Activated T-cell treated with anti-CD3 and anti-CD28 coated beads, Interleukin-2, amount 50 U/mL, for 1 hour (primary cell): ENCODE measurements around the gene CFAP99.
"Not testable (repeated sequence)": the region's sequence is repeated elsewhere in the genome, so short reads cannot be mapped to it uniquely, and the experiment has no call there.

Experiments used
- DNase-seq: peaks from one replicate; pipeline ENCODE4 v3.0.0-alpha.2; 2020

Gene CFAP99

DNA sequence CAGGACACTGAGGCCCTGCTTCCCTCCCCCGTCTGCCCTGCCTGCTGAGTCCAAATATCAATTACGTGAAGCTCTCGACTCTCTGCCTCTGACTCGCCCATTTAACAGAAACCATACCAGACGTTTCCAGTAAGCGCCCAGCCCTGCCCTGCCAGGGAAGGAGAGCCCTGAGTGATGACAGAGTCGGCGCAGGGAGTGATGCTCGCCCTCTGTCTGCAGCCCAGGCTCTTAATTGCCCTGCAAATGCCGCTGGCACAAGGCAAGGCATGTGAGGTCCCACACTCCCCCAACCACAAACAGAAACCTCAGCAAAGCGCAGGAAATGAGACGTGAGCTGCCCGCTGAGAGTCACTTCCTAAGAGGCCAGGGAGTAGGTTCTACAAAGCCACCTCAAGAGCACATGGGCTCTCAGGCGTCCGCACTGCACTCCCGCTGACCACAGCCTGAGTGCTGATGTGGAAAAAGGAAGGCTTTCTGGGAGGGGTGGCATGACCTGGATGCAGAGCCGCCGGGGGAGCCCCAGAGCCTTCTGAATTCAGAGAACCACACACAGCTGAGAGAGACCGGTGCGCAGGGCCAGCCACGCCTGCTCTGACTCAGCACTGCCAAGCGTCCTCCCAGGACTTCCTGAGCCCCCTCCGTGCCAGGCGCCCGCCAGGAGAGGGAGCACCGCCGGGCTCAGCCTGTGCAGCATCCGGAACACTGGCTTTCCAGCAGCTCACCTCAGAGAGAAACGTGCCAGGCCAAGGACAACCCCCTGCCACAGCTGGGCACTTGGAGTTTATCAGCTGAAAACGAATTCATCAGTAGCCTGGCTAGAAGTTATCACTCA is 5.7 kb upstream of the CFAP99 start:
- DNase-seq = peak; percentile 85

DNA sequence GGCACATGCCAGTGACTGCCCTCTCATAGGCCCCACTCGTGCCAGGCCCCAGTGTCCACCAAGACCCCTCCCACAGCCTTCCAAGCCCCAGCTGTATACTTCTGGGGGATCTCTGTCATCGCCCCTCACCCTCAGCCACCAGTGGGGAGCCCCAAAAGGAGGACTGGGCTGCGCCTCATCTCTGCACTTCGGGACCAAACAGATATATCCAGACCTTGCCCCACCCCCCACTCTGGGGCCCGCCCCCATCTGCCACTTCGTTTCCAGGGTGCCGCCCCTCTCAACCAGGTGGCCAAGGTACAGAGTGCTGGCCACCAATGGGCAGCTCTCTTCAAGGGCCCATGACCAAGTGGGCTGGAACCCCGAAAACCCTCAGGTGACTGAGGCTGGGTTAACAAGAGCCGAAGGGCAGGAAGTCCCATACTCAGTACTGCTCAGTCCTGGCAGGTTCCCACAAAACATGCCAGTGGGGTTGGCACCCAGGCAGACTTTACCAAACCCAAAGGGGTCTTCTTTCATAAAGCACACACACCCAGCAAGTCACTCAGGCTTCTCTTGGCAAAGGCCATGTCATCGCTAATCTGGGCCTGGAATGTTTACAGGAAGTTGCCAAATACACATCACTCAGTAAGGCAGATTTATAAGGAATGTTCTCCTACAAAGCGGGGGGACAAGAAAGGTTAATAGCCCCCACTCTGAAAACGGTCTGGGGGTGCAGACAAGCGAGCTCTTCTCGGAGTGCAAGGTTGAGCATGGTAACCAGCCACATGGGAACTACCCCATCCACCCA is 4.7 kb upstream of the CFAP99 start:
- peak; percentile 43 for DNase-seq

DNA sequence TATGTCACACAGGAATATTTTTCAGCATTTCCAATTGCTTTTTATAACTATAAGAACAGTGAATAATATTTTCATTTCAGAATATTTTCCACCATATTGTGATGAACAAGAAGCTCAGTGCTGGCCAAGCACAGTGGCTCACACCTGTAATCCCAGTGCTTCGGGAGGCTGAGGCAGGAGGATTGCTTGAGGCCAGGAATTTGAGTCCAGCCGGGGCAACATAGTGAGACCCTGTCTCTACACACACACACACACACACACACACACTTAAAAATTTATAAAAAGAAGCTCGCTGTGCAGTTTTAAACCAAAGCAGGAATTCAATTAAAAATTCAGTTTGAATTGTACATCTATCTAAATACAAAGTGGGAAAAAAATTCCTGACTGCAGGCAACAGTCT is 3.5 kb upstream of the CFAP99 start:
- no peak for DNase-seq

DNA sequence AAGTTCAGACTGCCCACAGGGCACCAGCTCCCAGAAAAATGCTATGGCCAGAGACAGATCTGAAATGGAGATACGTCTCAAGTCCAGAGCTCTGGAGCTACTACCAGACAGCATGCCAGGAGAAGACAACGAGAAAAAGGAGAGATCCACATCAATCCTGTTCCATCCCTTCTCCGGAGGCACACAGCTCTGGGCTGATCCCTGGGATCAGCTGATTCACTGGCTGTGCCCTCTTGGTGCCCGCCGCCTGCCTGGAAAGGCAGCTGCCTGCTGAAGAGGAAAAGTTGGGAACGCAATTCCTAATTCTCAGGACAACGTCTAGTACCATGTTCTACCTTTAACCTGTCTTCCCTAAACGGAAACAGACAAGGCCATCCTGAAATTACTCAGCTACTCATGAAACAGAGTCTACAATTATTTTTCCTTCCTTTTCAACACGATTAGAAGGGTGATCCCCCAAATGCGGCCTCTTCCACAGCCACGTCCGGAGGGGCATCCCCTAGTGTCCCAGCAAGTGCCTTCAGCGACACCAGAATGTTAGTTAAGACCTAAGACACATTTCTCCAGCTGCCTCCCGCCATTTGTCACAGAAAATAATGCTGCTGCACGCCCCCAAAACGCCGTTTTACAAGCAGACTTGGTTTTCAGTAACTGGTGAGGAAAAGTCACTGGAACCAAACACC is 2.7 kb upstream of the CFAP99 start:
- no peak for DNase-seq

DNA sequence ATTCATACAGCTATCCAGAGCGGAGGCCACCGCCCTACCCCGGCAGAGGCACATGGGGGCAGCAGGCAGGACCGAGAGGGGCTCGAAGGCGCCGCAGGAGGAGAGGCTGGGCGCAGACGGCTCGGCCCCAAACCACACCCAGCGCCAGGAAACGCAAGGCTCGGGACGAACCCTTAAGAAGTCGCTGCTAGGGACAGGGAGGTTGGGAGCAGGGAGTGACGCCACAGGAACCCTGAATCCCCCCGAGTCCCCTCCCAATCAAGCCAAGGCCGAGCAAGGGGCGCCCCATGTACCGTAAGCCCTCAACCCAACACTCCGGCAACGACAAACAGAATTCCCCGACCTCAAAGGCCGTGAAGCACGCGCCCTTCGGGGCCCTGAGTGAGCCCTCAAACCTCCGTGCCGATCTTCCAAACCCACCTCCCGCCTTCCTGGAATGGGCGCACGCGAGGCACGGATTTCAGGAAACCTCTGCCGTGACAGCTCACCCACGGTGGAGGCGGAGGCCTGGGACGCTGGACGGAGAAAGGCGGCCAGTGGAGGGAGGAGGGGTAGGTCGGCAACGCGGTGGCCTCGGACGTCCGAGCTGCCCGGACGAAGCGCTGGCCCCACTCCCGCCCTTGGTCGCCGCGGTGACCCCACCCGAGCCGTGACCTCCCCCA is 2.1 kb upstream of the CFAP99 start:
- DNase-seq = peak; percentile 43

DNA sequence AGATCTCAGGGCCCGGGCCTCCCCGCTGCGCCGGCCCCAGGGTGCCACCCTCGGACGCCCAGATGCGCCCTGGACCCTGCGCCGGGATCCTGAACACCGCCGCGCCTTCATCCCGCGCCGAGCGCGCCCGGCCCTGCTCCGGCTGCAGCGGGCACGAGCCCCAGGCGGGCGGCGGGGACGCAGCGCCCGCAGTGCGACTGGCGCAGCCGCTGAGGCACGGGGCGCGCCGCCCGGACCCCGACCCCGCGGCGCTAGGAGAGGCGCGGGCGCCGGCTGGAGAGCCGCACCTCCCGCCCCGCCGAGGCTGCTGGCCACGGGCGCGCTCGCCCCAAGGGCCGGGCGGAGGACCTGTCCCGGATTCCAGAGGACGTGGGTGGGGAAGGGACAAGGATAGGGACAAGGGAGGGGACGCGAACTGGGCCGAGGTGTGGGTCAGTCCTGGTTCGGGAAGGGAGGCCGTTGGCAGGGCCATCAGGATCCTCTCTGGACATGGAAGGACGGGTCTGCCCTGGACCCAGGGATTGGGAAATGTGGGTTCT is 1.5 kb upstream of the CFAP99 start:
- DNase-seq = peak; percentile 53

DNA sequence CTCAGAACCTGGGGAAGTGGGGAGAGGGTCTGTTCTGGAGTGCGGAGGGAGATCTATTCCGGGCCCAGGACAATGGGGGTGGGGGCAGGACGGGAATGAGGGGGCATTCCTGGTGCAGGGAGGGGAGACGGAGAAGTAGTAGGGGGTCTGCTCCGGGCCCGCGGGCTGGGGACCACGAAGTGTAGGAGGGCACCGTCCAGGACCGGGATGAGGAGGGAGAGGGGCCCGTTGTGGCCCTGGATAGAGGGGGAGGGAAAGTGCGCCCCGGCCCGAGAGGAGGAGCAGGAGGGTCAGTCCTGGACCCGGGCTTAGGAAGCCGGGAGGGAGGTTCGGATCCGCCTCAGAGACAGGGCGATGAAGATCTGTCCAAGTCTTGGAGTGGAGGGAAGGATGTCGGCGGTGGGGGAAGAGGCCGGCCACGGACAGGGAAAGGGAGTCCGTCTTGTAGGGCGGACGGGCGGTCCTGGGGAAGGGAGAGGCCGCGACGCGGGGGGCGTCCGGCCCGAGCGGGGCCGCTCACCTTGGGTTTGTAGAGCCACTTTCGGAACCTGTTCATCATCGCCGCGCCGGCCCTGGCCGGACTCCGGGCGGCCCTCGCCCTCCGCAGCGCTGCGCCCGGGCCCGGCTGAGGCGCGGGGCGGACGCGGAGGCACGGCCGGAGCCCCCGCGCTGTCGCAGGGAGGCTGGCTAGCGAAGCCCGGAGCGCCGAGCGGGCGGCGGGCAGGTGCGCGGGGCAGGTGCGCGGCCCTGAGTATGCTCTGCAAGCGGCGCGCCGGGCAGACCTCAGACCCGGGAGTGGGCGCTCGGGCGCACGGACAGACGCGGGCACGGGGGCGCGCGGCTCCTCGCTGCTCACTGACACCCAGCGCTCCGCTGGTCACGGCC is 748 bp upstream of the CFAP99 start, which contains the start of gene ZFYVE28:
Gene ZFYVE28, minus strand, starts transcription at position 881 of the 885 bp plus-strand sequence. Its CDS starts 322 bp downstream, at position 559.
- no peak for DNase-seq

DNA sequence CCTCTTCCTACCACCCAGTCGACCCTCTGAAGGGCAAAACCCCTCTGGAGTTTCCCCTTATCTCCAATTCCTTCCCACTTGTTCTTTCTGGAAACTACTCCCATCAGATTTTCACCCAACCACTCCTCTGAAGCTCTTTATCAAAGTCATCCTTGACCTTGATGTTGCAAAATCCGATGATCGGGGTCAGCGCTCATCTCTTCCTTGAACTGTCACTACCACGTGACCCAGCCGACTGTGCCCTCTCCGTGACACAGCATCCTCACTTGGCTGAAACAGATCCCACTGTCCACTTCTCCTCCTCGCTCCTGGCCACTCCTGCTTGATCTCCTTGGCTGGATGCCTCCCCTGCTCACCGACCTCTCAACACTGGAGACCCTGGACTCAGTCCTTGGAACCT is 1.1 kb downstream of the CFAP99 start:
- no peak for DNase-seq

DNA sequence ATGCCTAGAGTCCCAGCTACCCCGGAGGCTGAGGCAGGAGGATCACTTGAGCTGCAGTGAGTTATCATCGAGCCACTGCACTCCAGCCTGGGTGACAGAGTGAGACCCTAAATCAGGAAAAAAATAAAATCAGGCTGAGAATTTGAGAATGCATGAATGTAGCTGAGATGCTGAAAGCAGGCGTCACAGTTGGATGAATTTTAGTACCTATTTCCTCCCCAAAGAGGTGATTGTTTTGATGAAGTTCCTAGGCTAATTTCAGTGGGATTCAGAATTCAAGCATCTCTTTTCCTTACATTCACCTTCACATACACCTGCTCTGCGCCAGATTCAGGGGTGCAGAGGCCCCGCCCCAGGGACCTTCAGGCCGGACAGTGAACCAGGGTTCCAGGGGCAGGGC is 3.2 kb downstream of the CFAP99 start:
- DNase-seq = no peak

DNA sequence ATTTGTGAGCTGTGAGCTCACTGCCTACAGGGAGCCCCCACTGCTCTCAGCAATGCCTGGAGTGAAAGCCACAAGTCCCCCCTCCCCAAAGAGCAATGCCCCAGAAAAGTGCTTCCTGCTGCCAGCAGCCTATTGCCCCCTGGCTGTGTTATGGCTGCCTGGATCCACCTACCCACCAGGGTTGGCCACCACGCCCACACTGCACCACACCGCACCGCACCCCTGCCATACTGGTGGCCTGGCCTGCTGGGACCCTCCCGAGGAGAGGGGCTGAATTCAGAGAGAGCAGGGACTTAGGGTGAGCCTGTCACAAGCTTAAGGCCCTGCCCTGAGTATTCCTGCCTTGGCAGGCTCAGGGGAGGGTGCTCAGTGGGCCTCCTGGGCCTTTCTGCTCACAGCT is 4.3 kb downstream of the CFAP99 start:
- no peak for DNase-seq

DNA sequence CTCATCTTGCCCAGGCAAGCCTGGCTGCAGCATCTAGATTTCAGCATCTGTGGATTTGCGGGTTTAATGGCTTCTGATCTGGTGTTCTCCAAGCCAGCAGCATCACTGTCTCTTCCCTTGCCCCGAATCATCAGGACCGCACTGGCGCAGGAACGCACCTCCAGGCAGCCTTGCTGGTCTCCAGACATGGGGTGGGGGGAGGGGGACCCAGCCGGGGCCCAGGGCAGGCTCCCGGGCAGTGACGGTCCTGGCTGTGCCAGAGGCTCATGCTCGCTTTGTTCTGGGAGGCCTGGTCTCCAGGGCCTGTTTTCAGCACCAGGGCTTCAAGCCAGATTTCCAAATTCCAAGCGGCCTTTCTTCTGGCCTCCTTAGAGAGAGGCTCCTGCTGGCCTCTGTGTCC is 4.9 kb downstream of the CFAP99 start:
- no peak for DNase-seq

DNA sequence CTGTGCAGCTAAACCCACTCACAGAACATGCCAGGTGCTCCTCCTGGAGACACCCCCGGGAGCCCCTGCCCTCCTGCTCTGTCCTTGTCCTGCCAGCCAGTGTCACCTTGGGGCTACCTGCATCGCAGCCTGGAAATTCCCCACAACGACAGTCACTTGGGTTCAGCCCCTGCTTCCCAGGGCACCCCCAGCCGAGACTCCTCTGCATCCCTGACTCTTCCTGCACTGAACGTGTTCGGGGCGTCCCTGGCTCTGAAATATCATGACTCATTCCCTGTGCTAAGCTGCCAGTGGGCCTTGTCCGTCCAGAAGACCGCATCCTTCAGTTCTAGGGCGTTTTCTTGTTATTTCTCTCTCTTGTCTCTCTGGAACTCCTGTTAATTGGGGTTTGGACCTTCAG is 5.8 kb downstream of the CFAP99 start:
- DNase-seq = no peak

DNA sequence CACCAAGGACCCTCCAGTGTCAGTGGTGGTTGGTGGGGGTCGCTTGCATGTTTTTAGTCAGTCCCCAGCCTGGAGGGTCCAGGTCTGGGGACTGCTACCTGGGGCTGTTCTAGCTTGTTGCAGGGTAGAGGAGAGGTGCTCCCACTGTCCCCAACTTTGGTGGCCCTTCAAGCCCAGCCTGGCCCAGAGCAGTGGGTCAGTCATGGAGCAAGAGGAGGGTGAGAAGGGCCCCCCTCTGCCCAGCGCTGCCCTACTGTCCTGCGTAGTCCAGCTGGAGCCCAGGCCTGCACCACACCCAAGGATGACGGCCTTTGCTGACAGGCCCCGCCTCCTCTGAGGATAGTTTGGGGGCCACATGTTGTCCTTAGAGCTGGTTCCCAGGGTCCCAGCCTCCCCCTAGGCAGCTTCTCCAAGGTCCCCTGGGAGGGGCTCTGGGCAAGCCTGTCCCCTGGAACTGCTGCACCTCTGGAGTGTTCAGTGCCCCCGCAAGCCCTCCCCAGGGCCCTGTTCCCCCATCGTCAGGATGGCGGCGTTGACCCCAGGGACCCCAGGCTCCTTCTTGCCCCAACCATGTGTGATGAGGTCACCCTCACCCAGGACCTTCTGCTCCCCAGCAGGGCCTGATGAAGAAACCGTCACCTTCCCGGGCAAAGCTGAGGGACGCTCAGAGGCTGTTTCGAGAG is 6.8 kb downstream of the CFAP99 start:
- DNase-seq = no peak

DNA sequence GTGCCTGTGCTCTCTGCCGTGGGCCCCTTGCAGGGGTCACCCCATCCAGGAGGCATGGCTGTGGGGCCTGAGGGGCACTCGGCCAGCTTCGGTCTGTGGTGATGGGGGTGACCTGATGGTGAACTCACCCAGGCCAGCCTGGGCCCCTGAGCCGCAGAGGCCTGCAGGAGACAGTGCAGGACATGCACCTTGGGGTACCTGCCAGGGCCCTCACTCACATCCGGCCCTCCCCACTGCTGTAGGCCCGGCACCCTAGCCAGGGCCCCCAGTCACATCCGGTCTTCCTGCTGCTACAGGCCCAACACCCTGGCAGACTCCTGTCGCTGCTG is 7.3 kb downstream of the CFAP99 start:
- DNase-seq = no peak

DNA sequence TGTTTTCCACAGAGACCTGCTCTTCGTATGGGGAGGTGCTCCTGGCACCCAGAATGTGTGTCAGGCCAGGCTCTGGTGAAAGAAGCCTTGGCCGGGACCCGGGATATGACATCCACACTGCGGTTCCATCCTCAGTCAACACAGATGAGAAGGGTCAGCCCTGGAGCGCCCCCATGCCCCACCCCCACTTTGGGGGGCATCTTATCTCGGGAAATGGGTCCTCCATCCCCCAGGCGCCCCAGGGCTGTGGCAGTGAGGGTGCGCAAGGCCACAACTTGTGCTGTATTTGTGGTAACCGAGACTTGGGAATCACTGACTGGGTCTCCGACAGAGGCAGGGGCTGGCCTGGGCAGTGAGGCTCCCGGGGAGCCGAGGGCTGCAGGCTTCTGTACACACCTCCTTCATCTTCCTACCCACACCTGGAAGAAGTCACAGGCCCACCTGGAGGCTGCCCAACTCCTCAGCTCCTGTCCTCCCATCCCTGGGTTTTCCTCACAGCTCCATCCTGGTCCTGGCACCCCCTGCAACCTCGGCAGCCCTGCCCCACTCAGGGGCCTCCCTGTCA is 8.0 kb downstream of the CFAP99 start:
- no peak for DNase-seq

DNA sequence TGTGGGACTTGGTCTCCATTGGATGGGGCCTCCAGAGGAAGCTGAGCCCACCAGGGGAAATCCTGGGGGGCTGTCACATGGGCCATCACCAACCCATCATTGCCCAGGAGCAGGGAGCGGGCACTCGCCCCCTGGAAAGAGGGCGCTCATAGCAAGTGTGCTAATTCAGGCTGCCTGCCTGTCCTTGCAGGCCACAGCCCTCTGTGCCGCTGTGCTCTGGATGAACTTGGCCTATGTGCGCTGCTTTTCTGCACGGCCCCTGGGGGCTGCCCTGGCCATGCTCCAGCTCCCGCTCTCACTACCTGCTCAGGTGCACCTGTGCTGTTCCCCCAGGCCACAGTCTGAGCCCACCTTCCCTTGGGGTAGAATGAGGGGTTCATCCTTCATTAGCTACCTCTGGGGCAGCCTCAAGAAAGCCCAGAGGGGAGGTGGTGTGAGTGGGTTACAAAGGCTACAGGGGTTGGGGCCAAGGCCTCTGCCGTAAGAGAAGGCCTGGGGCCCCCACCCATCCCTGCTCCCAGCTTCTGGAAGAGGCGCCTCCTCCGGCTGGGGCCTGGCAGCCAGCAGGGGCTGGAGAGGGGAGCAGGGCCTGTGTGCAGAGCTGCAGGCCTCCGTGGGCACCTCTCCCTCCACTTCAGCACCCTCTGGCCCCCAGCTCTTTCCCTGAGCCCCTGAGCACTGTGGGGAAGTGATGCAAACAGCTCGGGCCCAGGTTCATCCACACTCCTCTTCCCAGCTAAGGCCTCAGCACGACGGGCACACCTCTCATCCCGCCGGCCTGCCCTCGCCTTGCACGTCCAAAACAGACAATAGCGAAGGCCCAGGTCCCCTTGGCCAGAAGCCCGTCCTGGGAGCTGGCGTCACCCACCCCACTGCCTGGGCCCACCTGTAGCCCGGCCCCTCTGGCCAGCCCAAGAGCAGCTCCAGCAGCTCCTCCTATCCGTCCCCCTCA is 8.9 kb downstream of the CFAP99 start:
- DNase-seq = no peak

DNA sequence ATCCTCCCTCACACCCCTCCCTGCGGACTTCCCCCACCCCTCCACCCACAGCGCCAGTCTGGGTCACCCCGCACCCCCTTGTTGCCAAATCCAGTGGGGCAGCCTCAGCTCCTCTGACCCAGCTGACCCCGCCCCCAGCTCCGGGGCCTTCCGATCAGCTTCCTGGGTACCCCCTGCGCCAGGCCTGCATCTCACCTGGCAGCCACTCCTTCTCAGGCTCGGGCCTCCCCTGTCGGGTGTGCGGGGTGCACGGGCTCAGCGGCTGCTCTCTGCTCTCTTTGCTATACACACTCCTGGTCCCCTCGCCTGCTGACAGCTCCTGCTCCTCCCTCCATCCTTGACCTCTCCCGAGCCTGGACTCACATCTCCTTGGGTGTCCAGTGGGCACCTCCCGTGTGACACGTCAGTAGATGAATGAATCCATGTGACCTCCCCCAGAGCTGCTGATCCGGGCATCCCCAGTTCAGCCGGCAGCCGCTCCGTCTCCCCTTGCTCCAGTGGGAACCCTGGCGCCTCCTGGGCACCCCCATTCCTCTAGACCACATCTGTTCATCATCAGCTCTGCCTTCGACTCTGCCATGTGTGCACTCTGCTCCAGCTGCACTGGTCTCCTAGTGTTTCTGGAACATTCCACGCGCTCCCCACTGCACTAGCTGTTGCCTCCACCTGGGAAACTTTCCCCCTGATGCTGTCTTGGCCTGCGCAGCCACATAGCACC is 9.9 kb downstream of the CFAP99 start:
- DNase-seq = no peak

DNA sequence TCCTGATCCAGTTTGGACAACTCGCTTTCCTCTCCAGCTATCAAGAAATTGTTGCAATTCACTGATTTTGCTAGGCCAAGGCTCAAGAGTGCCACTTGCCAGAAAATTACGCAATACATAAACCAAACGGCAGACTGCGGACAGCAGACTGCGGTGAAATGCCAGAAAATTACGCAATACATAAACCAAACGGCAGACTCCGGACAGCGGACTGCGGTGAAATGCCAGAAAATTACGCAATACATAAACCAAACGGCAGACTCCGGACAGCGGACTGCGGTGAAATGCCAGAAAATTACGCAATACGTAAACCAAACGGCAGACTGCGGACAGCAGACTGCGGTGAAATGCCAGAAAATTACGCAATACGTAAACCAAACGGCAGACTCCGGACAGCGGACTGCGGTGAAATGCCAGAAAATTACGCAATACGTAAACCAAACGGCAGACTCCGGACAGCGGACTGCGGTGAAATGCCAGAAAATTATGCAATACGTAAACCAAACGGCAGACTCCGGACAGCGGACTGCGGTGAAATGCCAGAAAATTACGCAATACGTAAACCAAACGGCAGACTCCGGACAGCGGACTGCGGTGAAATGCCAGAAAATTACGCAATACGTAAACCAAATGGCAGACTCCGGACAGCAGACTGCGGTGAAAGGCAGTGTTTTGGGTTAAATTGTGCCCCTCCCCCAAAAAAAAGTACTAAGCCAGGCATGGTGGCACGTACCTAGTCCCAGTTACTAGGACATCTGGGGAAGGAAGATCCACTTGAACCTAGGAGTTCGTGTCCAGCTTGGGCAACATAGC is 11.4 kb downstream of the CFAP99 start:
- not testable (repeated sequence) for DNase-seq
